ENCODE results near the gene PIGQ. TPM values are rescaled to one million over a fixed set of nuclear protein-coding genes. Genes with fewer than 3 reads are reported as not detected.
A peak's percentile ranks its signal among the peaks of the same experiment; 100 is the strongest.

PIGQ gene
- total and polyA plus RNA-seq, 2 of the 4 experiments (the other 2 are of a cell fraction) = 5.9 to 36.8 TPM

DNA sequence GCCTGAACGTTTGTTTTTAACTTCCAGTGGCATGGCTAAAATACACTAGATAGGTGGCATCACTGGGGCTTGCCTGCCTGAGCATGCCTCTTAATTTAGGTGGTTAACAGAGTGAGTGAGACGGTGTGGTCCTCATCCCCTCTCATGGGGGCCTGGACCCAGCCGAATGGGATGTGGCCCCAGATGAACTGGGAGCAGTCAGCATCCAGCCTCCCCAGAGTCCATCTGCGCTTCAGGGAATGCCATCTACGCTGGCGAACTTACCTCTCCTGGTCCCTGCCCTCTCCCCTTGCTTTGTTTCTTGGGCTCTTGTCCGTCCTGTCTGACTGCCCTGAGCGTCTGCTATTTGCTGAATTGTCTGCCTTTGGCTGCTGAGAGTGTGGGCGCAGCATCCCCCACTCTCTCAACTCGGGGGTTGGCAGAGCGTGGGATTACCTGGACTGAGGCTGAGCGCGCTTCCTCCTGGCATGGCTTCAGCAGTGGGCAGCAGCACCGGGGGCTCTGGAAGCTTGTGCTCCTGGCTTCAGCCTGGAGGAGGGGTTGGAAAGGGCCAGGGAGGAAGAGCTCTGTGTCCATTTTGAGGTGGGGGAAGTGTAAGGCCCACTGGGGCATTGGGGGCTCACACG is 22.2 kb downstream of the PIGQ start:
- Histone ChIP-seq H3K27ac (ENCODE audit: insufficient read depth, low read length) (no peak overlapping the region), H4K8ac (ENCODE audit: low read depth in 2 of 2, low read length in 2 of 2) (no peak overlapping the region), H3K9ac (ENCODE audit: low read depth, low read length) (no peak overlapping the region), H4K5ac (ENCODE audit: low read depth, low read length) (no peak overlapping the region), H3K4ac (ENCODE audit: low read depth, low read length) (no peak overlapping the region), H2AFZ (replicated peaks; ENCODE audit: low read length, poor library complexity) (no peak overlapping the region), H3K4me3 (ENCODE audit: insufficient read depth, low read depth, low read length) (no peak overlapping the region), H3K14ac (replicated peaks; ENCODE audit: low read depth, low read length) (no peak overlapping the region), H3K56ac (ENCODE audit: extremely low read depth, insufficient read depth, low read length) (no peak overlapping the region), H3K27me3 (ENCODE audit: control insufficient read depth, insufficient read depth, low read length) (no peaks in the 10 kb centered on the region), H2BK15ac (ENCODE audit: low read depth, low read length) (no peak overlapping the region), H2BK120ac (ENCODE audit: low read depth, low read length) (no peak overlapping the region), H3K79me1 (ENCODE audit: low read depth in 1 of 2, low read length in 2 of 2) (peaks cover 32 to 82% of the 10 kb centered on the region in 2 experiments; a peak in 3 of 4 replicates), H2AK5ac (ENCODE audit: low read depth, low read length) (no peak overlapping the region), H2BK5ac (ENCODE audit: low read depth, low read length, poor library complexity, severe bottlenecking) (no peak overlapping the region), H3K9me3 (ENCODE audit: control insufficient read depth, insufficient read depth, low read length) (no peaks in the 10 kb centered on the region), H2AK9ac (replicated peaks; ENCODE audit: low read depth, low read length, poor library complexity) (peak overlapping the region; percentile 24), H3K9me1 (ENCODE audit: insufficient read depth, low read length) (peaks cover 14% of the 10 kb centered on the region; the same call in 1 of the 2 replicates), H3K4me1 (ENCODE audit: control insufficient read depth, insufficient read depth, low read length) (peaks cover 13% of the 10 kb centered on the region), H4K91ac (ENCODE audit: insufficient read depth, low read depth, low read length) (no peak overlapping the region), H4K20me1 (ENCODE audit: insufficient read depth, low read length) (peaks cover 59% of the 10 kb centered on the region), H3K4me2 (ENCODE audit: low read depth, low read length) (no peak overlapping the region), H2BK20ac (ENCODE audit: low read depth, low read length) (no peak overlapping the region), H3K18ac (ENCODE audit: low read depth, low read length) (no peak overlapping the region), H3K36me3 (ENCODE audit: control insufficient read depth, insufficient read depth, low read length) (peaks cover 5% of the 10 kb centered on the region; the same call in 1 of the 2 replicates), H3K23ac (ENCODE audit: low read depth, low read length) (no peak overlapping the region)
- dilution Hi-C loops (cut with HindIII; ENCODE audit: low sequenced_read_pairs, unreplicated experiment) = no loop called here
- ATAC-seq (ENCODE audit: low read depth) (no peak), DNase-seq (no peak)
- POLR2A ChIA-PET (ENCODE audit: unreplicated experiment) = no interaction called here
- in situ Hi-C loops (cut with MboI; ENCODE audit: low sequenced_read_pairs) = no loop called here
- BruUV-seq (replicated peaks) = no TSS peak
- WGBS, 2 experiments (ENCODE audit: extremely low coverage in 2 of 2, insufficient read length in 1 of 2) = 93% methylated on average over 4 of the region's 15 CpGs; no CpG with 5 or more reads in 1 of the 2 experiments
- intact Hi-C loops (cut with micrococcal nuclease) = no loop called here
- CTCF ChIA-PET = interaction anchor here (0.7 kb wide), 1 partner anchor 50 kb away, joined by 3 read pairs; the partner anchor contains the start of gene MCRIP2
- TF ChIP-seq MXI1 (IDR thresholded peaks at IDR 0.05; ENCODE audit: borderline replicate concordance, low read depth, low read length) (no peak), BHLHE40 (IDR thresholded peaks at IDR 0.05; ENCODE audit: low read depth, low read length) (no peak), POLR2A (IDR thresholded peaks at IDR 0.05; ENCODE audit: low read depth, low read length) (no peak), SMC3 (IDR thresholded peaks at IDR 0.05; ENCODE audit: low read depth, low read length) (no peak), CHD1 (IDR thresholded peaks at IDR 0.05; ENCODE audit: low read depth, low read length) (no peak), RAD21 (IDR thresholded peaks at IDR 0.05; ENCODE audit: low read length) (no peak), MAZ (IDR thresholded peaks at IDR 0.05; ENCODE audit: borderline replicate concordance, low read depth, low read length) (no peak), RFX5 (IDR thresholded peaks at IDR 0.05; ENCODE audit: low read depth, low read length) (no peak), MAFK (IDR thresholded peaks at IDR 0.05; ENCODE audit: low read depth, low read length) (no peak)
- TF ChIP-seq, protein P1, sequence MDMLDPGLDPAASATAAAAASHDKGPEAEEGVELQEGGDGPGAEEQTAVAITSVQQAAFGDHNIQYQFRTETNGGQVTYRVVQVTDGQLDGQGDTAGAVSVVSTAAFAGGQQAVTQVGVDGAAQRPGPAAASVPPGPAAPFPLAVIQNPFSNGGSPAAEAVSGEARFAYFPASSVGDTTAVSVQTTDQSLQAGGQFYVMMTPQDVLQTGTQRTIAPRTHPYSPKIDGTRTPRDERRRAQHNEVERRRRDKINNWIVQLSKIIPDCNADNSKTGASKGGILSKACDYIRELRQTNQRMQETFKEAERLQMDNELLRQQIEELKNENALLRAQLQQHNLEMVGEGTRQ (IDR thresholded peaks at IDR 0.05; ENCODE audit: low read depth, low read length) = no peak
- TF ChIP-seq, protein P2, sequence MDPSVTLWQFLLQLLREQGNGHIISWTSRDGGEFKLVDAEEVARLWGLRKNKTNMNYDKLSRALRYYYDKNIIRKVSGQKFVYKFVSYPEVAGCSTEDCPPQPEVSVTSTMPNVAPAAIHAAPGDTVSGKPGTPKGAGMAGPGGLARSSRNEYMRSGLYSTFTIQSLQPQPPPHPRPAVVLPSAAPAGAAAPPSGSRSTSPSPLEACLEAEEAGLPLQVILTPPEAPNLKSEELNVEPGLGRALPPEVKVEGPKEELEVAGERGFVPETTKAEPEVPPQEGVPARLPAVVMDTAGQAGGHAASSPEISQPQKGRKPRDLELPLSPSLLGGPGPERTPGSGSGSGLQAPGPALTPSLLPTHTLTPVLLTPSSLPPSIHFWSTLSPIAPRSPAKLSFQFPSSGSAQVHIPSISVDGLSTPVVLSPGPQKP (IDR thresholded peaks at IDR 0.05; ENCODE audit: borderline replicate concordance, low read depth, low read length) = no peak
- TF ChIP-seq, protein P3, sequence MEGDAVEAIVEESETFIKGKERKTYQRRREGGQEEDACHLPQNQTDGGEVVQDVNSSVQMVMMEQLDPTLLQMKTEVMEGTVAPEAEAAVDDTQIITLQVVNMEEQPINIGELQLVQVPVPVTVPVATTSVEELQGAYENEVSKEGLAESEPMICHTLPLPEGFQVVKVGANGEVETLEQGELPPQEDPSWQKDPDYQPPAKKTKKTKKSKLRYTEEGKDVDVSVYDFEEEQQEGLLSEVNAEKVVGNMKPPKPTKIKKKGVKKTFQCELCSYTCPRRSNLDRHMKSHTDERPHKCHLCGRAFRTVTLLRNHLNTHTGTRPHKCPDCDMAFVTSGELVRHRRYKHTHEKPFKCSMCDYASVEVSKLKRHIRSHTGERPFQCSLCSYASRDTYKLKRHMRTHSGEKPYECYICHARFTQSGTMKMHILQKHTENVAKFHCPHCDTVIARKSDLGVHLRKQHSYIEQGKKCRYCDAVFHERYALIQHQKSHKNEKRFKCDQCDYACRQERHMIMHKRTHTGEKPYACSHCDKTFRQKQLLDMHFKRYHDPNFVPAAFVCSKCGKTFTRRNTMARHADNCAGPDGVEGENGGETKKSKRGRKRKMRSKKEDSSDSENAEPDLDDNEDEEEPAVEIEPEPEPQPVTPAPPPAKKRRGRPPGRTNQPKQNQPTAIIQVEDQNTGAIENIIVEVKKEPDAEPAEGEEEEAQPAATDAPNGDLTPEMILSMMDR (conservative IDR thresholded peaks at IDR 0.05; ENCODE audit: low read depth, low read length) = no peak

Data from IMR-90 (cell line).